ENCODE results near the gene SSH2.

- no peak for TF ChIP-seq POLR2A (IDR thresholded peaks at IDR 0.05)
- no peak for TF ChIP-seq CTCF (IDR thresholded peaks at IDR 0.05)
- no peak for TF ChIP-seq EP300 (IDR thresholded peaks at IDR 0.05)
Observed at GRCh38 chr17:29659155-29659554, 270.9 kb downstream of the SSH2 start.

Measured in ovary (tissue), 3 donors.